Neural crest cell (in vitro differentiated cells): ENCODE measurements around the gene TCN2. TPM values are rescaled to one million over a fixed set of nuclear protein-coding genes. Genes with fewer than 3 reads are reported as not detected.
"Not testable (repeated sequence)": the region's sequence is repeated elsewhere in the genome, so short reads cannot be mapped to it uniquely, and the experiment has no call there.

Experiments
- DNase-seq: peaks from one replicate; pipeline ENCODE4 v3.0.0; 2021; ENCODE audit warnings: low read depth, mixed read lengths, low spot score
- H3K27ac Mint-ChIP-seq: one replicate; pipeline ENCODE4 v1.8.0; 2021; ENCODE audit warnings: mild to moderate bottlenecking, mixed read lengths; ENCODE audit not compliant: unreplicated experiment
- H3K27me3 Mint-ChIP-seq: 2 replicates; pipeline ENCODE4 v1.8.0; 2021; ENCODE audit warnings: low read depth, mild to moderate bottlenecking, mixed read lengths
- H3K36me3 Mint-ChIP-seq: 2 replicates; pipeline ENCODE4 v1.8.0; 2021; ENCODE audit warnings: low read depth, mild to moderate bottlenecking, mixed read lengths
- H3K4me1 Mint-ChIP-seq: 2 replicates; pipeline ENCODE4 v1.8.0; 2021; ENCODE audit warnings: mixed read lengths
- H3K4me3 Mint-ChIP-seq: one replicate; pipeline ENCODE4 v1.8.0; 2021; ENCODE audit warnings: mild to moderate bottlenecking, mixed read lengths
- H3K9me3 Mint-ChIP-seq: 2 replicates; pipeline ENCODE4 v1.8.0; 2021; ENCODE audit warnings: mixed read lengths
- CTCF ChIP-seq: fragments of 200-600 bp; sonication (generic); conservative IDR thresholded peaks from 2 replicates; pipeline ENCODE4 v1.5.0; 2021; ENCODE audit warnings: antibody characterized with exemption, mild to moderate bottlenecking
- total RNA-seq: library from RNA; stranded (reverse); gene quantifications from 2 replicates; pipeline ENCODE4 v1.2.1, GENCODE V29; 2021

The TCN2 gene
- total RNA-seq, 1 donor from 2014 or later = 16.2 TPM

- H3K4me1 Mint-ChIP-seq = no peaks in the 10 kb centered on the region
- TF ChIP-seq CTCF = no peak
- no peaks in the 10 kb centered on the region for H3K36me3 Mint-ChIP-seq
- H3K27me3 Mint-ChIP-seq = peaks cover 11% of the 10 kb centered on the region
- no peak within 1 kb of the TSS for H3K27ac Mint-ChIP-seq
- no peaks in the 10 kb centered on the region for H3K9me3 Mint-ChIP-seq
- H3K4me3 Mint-ChIP-seq = no peak within 1 kb of the TSS
- DNase-seq = peak; percentile 89
Observed at GRCh38 chr22:30591588-30592359, 15.2 kb upstream of the TCN2 start, which contains the start of gene PES1. Gene PES1 (minus strand): TSS chr22:30591910. CDS start chr22:30591833, 77 bp downstream.

GRCh38 chr22:30592360-30592713, 14.6 kb upstream of the TCN2 start:
- not testable (repeated sequence) for H3K27ac Mint-ChIP-seq, H3K4me3 Mint-ChIP-seq, H3K4me1 Mint-ChIP-seq, DNase-seq, H3K36me3 Mint-ChIP-seq, H3K9me3 Mint-ChIP-seq
- peaks cover 11% of the 10 kb centered on the region for H3K27me3 Mint-ChIP-seq

GRCh38 chr22:30596199-30596598, 10.8 kb upstream of the TCN2 start:
- H3K27me3 Mint-ChIP-seq = peaks cover 11% of the 10 kb centered on the region
- TF ChIP-seq CTCF = no peak
- no peaks in the 10 kb centered on the region for H3K9me3 Mint-ChIP-seq
- no peak overlapping the region for H3K27ac Mint-ChIP-seq
- H3K4me3 Mint-ChIP-seq = no peak overlapping the region
- no peaks in the 10 kb centered on the region for H3K36me3 Mint-ChIP-seq
- DNase-seq = no peak
- H3K4me1 Mint-ChIP-seq = no peaks in the 10 kb centered on the region

DNA sequence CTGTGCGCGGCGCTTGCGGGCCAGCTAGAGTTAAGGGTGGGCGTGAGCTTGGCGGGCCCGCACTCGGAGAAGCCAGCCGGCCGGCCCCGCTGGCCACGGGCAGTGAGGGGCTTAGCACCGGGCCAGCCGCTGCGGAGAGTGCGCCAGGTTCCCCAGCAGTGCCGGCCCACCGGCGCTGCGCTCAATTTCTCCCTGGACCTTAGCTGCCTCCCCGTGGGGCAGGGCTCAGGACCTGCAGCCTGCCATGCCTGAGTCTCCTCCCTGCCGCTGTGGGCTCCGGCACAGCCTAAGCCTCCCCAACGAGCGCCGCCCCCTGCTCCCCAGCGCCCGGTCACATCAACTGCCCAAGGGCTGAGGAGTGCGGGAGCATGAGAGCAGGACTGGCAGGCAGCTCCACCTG, 10.1 kb upstream of the TCN2 start:
- H3K9me3 Mint-ChIP-seq = no peaks in the 10 kb centered on the region
- no peak overlapping the region for H3K4me3 Mint-ChIP-seq
- no peak for TF ChIP-seq CTCF
- peaks cover 11% of the 10 kb centered on the region for H3K27me3 Mint-ChIP-seq
- H3K4me1 Mint-ChIP-seq = no peaks in the 10 kb centered on the region
- no peak overlapping the region for H3K27ac Mint-ChIP-seq
- H3K36me3 Mint-ChIP-seq = no peaks in the 10 kb centered on the region
- DNase-seq = no peak

DNA sequence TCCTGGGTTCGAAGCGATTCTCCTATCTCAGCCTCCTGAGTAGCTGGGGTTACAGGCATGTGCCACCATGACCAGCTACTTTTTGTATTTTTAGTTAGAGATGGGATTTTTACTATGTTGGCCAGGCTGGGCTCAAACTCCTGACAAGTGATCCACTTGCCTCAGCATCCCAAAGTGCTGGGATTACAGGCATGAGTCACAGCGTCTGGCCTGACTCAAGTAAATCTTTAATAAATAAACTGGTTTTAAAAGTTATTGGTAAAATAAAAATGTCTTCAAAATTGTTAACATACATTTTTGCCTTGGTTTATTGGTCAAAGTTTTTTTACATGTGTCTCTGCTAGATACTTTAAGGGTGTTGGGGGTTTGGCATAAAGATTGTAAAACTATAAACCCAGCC, 8.0 kb upstream of the TCN2 start:
- TF ChIP-seq CTCF = no peak
- H3K27me3 Mint-ChIP-seq = peaks cover 2% of the 10 kb centered on the region
- H3K9me3 Mint-ChIP-seq = no peaks in the 10 kb centered on the region
- H3K4me1 Mint-ChIP-seq = peaks cover 2% of the 10 kb centered on the region
- no peaks in the 10 kb centered on the region for H3K36me3 Mint-ChIP-seq
- no peak overlapping the region for H3K4me3 Mint-ChIP-seq
- H3K27ac Mint-ChIP-seq = no peak overlapping the region
- no peak for DNase-seq

DNA sequence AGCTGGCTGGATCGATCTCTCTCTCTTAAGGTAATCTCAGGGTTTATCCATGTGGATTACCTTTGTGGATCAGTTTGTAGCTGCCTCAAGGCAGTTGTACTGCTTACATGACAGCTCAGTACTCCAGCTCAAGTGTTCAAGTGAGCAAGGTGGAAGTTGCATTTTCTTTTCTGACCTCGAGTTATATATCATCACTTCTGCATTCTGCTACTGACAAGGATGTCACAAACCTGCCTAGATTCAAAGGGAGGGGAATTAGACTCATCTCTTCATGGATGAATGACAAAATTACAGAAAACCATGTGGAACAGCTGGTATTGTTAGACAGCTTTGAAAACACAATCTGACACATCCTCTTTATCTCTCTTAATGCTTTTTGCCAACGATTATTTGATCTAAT, 6.1 kb upstream of the TCN2 start:
- no peaks in the 10 kb centered on the region for H3K36me3 Mint-ChIP-seq
- TF ChIP-seq CTCF = no peak
- H3K4me1 Mint-ChIP-seq = peaks cover 10% of the 10 kb centered on the region
- DNase-seq = no peak
- no peak overlapping the region for H3K27ac Mint-ChIP-seq
- H3K9me3 Mint-ChIP-seq = no peaks in the 10 kb centered on the region
- no peak overlapping the region for H3K4me3 Mint-ChIP-seq
- no peaks in the 10 kb centered on the region for H3K27me3 Mint-ChIP-seq
